ENCODE data around the gene TAS2R41. TPM values are rescaled to one million over a fixed set of nuclear protein-coding genes. Genes with fewer than 3 reads are reported as not detected.

Gene TAS2R41
- total and polyA plus RNA-seq, 7 donors, result 1.6 TPM; not detected in 6

GRCh38 chr7:143434660-143435059, 43.0 kb upstream of the TAS2R41 start:
- Histone ChIP-seq H3K4me1 (no peaks in the 10 kb centered on the region), H3K27ac (no peak overlapping the region), H3K27me3 (no peaks in the 10 kb centered on the region), H3K9me3 (no peaks in the 10 kb centered on the region), H3K36me3 (no peaks in the 10 kb centered on the region), H3K4me3 (no peak overlapping the region)
- no peak for TF ChIP-seq EP300 (IDR thresholded peaks at IDR 0.05)
- no peak for TF ChIP-seq POLR2AphosphoS5 (IDR thresholded peaks at IDR 0.05)
- no peak for TF ChIP-seq CTCF (IDR thresholded peaks at IDR 0.05)
- TF ChIP-seq POLR2A (IDR thresholded peaks at IDR 0.05), result no peak
- intact Hi-C loops (cut with DNase I), result loop anchor here (10.0 kb wide), 1 partner anchor 420 kb away; no protein-coding TSS in a partner anchor
- WGBS, 2 donors, result 77 to 81% methylated on average over 9 of the region's 9 CpGs
- no peak for DNase-seq

- WGBS, 2 donors, result 85 to 94% methylated on average over 2 of the region's 2 CpGs
- Histone ChIP-seq H3K4me1 (no peaks in the 10 kb centered on the region), H3K27me3 (no peaks in the 10 kb centered on the region), H3K36me3 (no peaks in the 10 kb centered on the region), H3K4me3 (no peak overlapping the region), H3K27ac (no peak overlapping the region), H3K9me3 (no peaks in the 10 kb centered on the region)
- no peak for TF ChIP-seq POLR2AphosphoS5 (IDR thresholded peaks at IDR 0.05)
- no peak for TF ChIP-seq POLR2A (IDR thresholded peaks at IDR 0.05)
- TF ChIP-seq EP300 (IDR thresholded peaks at IDR 0.05), result no peak
- TF ChIP-seq CTCF (IDR thresholded peaks at IDR 0.05), result no peak
- no peak for DNase-seq
- intact Hi-C loops (cut with DNase I), result loop anchor here (10.0 kb wide), 1 partner anchor 420 kb away; no protein-coding TSS in a partner anchor
These were observed 42.4 kb upstream of the TAS2R41 start for GRCh38 chr7:143435266-143435665.

GRCh38 chr7:143436325-143436946, 41.2 kb upstream of the TAS2R41 start:
- intact Hi-C loops (cut with DNase I), result loop anchor here (10.0 kb wide), 1 partner anchor 422 kb away; no protein-coding TSS in a partner anchor
- DNase-seq, result no peak
- Histone ChIP-seq H3K4me3 (no peak overlapping the region), H3K36me3 (no peaks in the 10 kb centered on the region), H3K27me3 (no peaks in the 10 kb centered on the region), H3K27ac (no peak overlapping the region), H3K9me3 (no peaks in the 10 kb centered on the region), H3K4me1 (no peaks in the 10 kb centered on the region)
- WGBS, 2 donors, result 91 to 93% methylated on average over 3 of the region's 3 CpGs
- TF ChIP-seq POLR2A (IDR thresholded peaks at IDR 0.05) (no peak), POLR2AphosphoS5 (IDR thresholded peaks at IDR 0.05) (no peak), EP300 (IDR thresholded peaks at IDR 0.05) (no peak), CTCF (IDR thresholded peaks at IDR 0.05) (no peak)

- H3K4me3 ChIP-seq, result no peak overlapping the region
- intact Hi-C loops (cut with DNase I), result loop anchor here (10.0 kb wide), 1 partner anchor 423 kb away; no protein-coding TSS in a partner anchor
- no peaks in the 10 kb centered on the region for H3K4me1 ChIP-seq
- H3K27ac ChIP-seq, result no peak overlapping the region
- no peak for TF ChIP-seq POLR2A (IDR thresholded peaks at IDR 0.05)
- no peak for TF ChIP-seq POLR2AphosphoS5 (IDR thresholded peaks at IDR 0.05)
- no peak for TF ChIP-seq EP300 (IDR thresholded peaks at IDR 0.05)
- no peak for TF ChIP-seq CTCF (IDR thresholded peaks at IDR 0.05)
- H3K9me3 ChIP-seq, result no peaks in the 10 kb centered on the region
- WGBS, 2 donors, result 11 to 32% methylated on average over 4 of the region's 4 CpGs
- H3K27me3 ChIP-seq, result no peaks in the 10 kb centered on the region
- no peaks in the 10 kb centered on the region for H3K36me3 ChIP-seq
- DNase-seq, result no peak
These were observed 40.1 kb upstream of the TAS2R41 start for GRCh38 chr7:143437578-143437977.
